G401 (cell line): ENCODE results near the gene STARD8. TPM values are rescaled to one million over a fixed set of nuclear protein-coding genes. Genes with fewer than 3 reads are reported as not detected.
"Not testable (repeated sequence)": the region's sequence is repeated elsewhere in the genome, so short reads cannot be mapped to it uniquely, and the experiment has no call there.

ENCODE experiments used
- DNase-seq: peaks from one replicate; pipeline ENCODE4 v3.0.0-alpha.2; 2015; ENCODE audit warnings: low spot score
- in situ Hi-C: cut with HindIII; loops from 2 replicates; pipeline ENCODE4 v1.10.0; 2016; ENCODE audit warnings: low sequenced_read_pairs, mixed read lengths
- total RNA-seq: library from RNA; depleted of rRNA; stranded (reverse); fragments of >200 nt; shearing (Covaris generic); gene quantifications from 2 replicates; pipeline ENCODE4 v1.2.3, GENCODE V29; 2014

Gene STARD8
- total RNA-seq, 1 experiment from 2014 or later = 0.98 TPM

DNA sequence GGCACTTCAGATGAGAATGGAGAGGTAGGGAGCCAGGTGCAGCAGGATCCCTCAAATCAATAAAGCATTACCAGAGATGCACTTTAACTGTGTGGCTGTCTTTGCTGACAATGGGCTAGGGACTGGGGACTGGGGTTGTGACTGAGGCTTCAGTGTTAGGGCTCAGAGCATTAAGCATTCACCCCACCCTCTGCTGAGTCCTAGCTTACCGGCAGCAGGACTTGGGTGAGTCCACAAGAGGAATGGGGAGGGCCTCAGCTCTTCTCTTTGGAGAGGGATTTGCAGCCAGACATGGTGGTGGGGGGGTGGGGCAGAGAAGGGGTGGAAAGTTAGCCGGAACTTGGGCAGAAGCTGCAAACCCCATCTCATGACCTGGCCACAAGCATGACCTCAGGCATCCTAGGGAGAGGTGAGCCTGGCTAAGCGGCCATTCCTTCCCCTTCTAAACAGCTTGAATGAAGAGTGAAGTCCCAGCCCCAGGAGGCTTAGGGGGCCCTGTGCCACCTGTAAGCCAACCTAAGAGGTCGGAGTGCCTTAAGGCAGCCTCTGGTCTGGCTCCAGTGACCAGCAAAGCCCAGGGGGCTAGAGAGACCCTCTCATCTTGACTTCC is 78.4 kb downstream of the STARD8 start:
- in situ Hi-C loops = no loop called here

DNA sequence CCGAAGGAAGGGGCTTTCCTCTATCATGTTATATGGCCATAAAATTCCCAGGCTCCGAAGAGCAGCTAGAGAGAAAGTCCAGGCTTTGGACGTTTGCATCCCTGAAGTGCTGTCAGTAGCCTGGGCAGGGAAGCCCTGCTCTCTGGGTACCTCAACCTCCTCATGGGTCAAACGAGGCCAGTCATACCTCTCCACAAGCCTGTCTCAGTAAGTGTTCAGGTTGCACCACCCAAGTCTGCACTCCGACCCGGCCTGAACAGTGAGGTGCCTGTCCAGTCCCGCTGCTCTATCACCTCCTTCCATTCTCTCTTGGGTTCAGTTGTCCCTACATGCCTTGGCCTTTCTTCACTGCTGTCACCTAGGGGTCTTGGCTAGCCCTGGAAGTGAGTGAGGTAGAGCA is 78.9 kb downstream of the STARD8 start:
- in situ Hi-C loops = no loop called here

More for the DNA sequence above, 78.4 kb downstream of the STARD8 start:
- no peak for DNase-seq

DNA sequence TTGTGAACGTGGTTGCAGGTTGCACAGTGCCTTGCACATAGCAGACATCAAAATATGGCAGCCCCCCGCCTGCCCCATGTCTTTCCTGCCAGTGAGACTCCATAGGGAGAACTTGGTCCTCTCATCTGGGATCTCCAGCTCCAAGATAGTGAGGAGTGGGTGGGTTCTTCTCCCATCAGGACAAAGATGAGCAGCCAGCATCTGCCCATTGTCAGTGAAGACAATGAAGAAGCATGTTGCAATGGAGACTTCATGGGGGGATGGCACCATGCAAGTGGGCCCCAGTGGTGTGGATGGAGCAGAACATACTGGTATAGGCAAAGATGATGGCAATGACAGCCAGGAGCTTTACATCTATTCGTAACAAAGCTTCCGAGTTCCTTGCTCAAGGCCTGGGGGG is 80.2 kb downstream of the STARD8 start:
- in situ Hi-C loops = no loop called here

More for the DNA sequence above, 78.9 kb downstream of the STARD8 start:
- DNase-seq = no peak

DNA sequence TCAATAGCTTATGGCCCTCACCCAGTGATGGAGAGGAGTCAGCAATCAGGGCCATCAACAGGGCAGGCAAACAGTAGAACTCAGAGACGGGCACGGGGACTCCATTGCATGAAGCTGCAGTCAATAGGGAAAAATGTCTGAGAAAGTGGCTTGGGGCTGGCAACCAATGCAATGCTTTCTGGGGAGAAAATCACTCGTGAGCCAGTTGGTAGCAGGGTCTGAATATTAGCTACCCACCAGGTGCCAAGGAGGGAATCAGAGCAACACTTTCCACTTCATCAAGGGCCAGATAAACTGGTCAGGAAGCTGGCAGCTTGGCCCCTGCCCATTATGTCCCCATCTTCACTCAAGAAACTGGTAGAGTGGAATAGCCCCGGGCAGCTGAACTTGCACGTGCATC is 80.7 kb downstream of the STARD8 start:
- in situ Hi-C loops = no loop called here
- no peak for DNase-seq

More for the DNA sequence above, 80.2 kb downstream of the STARD8 start:
- no peak for DNase-seq

DNA sequence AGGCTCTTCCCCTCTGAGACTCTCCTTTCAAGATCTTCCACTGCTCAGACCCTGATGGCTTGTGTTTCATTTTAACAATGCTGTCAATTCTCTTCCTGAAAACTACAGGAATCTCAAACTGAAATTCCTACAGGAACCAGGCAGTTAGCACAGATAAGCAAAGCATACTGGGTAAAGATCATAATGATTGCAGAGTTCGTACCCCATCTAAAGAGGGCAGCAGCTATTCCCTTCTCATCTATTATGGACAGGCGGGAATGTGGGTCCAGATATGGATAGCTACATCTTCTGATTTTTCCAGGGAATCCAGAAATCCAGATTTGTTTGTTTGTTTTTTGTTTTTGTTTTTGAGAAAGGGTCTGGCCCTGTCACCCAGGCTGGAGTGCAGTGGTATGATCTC is 83.8 kb downstream of the STARD8 start:
- in situ Hi-C loops = no loop called here
- DNase-seq = no peak

DNA sequence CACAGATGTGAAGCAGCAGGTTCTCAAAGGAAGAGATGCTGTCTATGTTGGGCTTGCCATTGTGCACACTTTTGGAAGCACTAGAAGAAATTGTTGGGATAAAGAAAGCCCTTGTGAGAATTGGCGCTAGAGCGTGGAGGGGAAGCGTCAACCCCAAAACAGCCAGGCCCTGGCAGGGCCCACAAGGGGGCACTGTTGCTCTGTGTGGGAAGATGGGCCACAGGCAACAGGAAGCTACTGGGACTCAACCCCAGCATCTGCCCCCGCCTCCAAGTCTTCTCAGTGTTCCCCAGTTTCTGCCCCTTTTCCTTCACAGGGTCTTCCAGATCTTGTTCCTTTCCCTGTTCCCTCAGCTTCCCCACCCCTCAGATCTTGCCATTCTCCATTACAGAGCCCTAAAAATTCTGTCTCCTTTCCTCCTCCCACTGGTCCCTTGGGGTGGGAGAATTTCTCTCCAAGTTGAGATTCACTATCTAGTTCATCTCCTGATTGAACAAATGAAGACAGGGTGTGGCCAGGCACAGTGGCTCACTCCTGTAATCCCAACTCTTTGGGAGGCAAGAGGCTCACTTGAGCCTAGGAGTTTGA is 85.5 kb downstream of the STARD8 start:
- in situ Hi-C loops = no loop called here

DNA sequence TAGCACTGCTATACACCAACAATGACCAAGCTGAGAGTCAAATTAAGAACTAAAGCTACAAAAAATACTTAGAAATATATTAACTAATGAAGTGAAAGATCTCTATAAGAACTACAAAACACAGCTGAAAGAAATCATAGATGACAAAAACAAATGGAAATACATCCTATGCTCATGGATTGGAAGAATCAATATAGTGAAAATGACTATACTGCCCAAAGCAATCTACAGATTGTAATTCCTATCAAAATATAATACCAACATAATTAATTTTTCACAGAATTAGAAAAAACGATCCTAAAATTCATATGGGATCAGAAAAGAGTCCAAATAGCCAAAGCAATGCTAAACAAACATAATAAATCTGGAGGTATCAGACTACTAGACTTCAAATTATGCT is 87.8 kb downstream of the STARD8 start:
- no peak for DNase-seq
- in situ Hi-C loops = no loop called here

More for the DNA sequence above, 85.5 kb downstream of the STARD8 start:
- peak; percentile 8 for DNase-seq

DNA sequence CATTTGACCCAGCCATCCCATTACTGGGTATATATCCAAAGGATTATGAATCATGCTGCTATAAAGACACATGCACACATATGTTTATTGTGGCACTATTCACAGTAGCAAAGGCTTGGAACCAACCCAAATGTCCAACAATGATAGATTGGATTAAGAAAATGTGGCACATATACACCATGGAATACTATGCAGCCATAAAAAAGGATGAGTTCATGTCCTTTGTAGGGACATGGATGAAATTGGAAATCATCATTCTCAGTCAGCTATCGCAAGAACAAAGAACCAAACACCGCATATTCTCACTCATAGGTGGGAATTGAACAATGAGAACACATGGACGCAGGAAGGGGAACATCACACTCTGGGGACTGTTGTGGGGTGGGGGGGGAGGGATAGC is 94.4 kb downstream of the STARD8 start:
- DNase-seq, in situ Hi-C loops: not testable (repeated sequence)

DNA sequence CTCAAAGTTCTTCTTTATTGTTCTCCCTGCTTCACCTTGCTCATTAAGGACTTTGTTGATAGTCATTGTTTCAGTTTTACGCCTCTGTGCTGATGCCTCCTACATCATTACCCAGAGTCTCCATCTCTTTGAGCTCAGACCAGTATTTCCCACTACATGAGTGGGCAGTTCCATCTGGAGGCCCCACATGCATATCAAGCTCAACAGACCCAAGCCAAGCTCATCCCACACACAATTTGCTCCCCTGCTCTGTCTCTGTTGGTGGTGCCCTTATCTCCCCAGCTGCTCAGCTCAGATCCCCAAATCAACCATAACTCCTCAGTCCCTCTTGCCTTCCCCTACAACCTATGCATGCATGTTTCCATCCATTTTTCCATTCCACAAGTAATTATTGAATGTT is 96.3 kb downstream of the STARD8 start:
- no peak for DNase-seq
- in situ Hi-C loops = no loop called here

DNA sequence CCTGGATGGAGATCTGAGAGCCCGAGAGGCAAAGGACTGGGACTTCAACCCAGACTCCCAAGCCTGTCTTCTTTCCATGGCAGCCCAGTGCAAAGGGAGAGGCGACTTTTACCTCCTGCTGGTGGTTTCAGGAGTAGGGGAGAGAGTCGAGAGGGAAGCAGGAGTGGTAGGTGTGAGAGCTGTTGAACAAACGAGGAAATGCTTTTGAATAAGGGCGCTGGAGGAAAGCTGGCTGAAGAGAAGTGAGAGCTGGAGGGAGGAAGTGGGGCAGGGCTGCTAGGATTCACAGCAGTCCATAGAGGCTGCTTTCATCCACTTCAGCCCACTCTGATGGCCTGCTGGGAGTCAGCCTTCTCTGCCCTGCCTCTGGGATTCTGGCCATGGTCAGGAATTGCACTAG is 99.5 kb downstream of the STARD8 start:
- no peak for DNase-seq
- in situ Hi-C loops = no loop called here

DNA sequence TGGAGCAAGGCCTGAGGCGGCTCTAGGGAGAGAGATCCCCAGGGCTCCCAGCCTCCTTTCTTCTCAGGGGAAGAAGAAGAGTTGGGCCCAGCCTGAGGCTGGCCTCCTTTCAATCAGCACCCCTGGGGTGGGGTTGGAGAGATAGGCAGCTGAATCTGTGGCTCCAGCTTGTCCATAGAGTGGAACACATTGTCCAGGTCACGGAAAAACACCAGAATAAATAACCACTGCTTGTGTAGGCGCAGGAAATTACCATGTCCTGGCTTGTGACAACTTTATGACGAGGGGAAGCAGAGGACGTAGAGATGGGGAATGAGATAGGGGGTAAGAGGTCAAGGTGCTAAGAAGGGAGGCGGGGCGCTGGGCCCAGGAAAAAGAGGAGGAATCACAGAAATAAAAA is 100.6 kb downstream of the STARD8 start:
- in situ Hi-C loops = no loop called here

DNA sequence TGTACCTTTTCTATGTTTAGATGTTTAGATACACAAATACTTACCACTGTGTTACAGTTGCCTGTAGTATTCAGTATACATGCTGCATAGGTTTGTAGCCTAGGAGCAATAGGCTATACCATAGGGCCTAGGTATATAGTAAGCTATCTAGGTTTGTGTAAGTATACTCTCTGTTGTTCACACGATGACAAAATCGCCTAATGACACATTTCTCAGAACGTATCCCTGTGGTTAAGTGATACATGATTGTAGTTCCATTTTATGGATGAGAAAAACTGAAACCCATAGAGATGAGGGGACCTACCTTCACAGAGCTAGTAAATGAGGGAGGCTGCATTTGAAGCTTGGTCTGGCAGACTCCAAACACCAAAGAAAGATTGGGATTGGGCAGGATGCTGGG is 102.0 kb downstream of the STARD8 start:
- in situ Hi-C loops = no loop called here
- DNase-seq = no peak

More for the DNA sequence above, 100.6 kb downstream of the STARD8 start:
- no peak for DNase-seq

DNA sequence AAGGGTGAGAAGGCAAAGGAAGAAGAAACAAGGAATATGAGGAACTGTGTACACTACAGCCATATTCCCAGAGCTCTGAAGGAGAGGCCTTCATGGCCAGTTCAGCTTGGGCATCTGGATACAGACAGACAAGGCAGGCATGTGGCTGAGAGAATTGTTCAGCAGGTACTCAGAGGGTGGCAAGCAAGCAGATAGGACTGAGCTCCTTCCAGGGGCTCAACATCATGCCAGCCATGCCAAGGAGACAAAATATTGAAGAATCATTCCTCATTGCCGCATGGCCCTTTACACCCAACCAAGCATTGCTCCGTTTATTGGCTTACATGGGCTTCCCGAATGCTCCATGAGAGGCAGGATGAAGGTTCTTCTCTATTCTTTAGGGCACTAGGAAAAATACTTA is 102.8 kb downstream of the STARD8 start:
- DNase-seq = no peak
- in situ Hi-C loops = no loop called here

DNA sequence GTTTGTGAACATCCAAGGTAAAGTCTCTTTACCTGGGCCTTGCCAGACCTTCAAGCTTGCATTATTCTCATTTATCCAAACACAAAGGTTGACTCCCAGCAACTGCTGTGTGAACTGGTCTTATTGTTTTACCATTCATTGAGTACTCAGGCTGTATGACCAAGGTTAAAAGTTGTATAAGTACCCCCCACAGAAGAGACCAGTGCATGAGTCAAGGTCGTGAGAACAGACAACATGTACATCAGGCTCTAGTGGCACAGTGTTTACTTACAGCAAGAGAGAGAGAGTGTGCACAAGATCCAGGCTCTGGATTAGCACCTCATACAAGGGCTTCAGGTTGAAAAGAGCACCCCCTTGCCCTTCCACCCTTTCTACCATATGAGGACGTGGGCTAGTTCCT is 103.9 kb downstream of the STARD8 start:
- no peak for DNase-seq

DNA sequence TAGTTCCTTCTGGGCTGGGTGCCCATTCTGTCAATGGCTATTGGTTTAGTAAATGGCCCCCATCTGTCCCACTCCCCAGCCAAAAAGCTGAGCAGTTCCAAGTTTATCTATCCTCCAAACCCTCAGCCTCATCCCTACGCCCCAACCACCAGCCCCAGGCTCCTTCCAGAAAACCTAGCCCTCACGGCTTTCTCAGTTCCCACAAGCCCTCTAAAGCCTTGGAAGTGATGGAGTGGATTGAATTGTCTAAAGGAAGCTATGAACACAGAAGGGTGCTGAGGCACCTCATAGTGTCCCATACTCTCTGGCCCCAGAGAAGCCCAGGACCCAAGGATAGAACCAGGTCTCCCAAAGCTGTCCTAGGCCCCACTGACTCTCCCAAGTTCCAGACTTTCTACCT is 105.8 kb downstream of the STARD8 start:
- in situ Hi-C loops = no loop called here
- no peak for DNase-seq

More for the DNA sequence above, 103.9 kb downstream of the STARD8 start:
- in situ Hi-C loops = no loop called here

DNA sequence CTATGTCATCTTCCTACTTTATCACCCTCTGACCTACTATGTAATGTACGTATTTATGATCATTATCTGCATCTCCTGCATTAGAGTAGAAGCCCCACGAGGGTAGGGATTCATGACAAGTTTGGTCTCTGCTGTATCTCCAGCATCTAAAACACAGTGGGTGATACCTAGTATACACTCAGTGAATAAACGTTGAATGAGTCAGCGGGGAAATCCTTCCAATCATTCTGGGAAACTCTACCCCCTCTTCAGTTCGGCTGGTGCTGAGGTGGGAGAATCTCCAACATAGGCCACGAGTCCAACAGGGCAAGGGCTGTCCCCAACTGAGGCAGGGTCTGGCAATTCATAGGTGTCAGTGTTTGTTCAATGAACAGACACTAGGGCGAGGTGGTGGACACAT is 106.9 kb downstream of the STARD8 start:
- in situ Hi-C loops = no loop called here
- no peak for DNase-seq

DNA sequence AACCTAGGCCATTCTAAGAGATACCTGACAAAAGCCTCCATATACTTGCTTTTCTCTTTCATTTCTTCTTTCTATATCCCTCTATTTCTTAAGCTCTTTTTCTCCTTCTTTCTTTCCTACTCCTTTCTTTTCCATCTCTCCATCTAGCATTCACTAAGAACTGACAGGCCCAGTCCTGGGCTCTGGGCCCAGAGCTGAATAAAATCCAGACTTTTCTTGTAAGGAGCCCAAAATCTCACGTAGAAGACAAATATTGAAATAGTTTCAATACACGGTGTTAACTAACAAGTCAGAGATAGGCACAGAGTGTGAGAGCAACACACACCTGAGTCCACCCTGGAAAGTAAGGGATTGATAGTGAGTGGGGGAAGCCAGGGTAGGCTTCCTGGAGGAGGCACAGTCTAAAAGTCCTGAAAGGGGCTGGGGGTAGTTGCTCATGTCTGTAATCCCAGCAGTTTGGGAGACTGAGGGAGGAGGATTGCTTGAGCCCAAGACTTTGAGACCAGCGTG is 108.2 kb downstream of the STARD8 start:
- DNase-seq = no peak
- in situ Hi-C loops = no loop called here

DNA sequence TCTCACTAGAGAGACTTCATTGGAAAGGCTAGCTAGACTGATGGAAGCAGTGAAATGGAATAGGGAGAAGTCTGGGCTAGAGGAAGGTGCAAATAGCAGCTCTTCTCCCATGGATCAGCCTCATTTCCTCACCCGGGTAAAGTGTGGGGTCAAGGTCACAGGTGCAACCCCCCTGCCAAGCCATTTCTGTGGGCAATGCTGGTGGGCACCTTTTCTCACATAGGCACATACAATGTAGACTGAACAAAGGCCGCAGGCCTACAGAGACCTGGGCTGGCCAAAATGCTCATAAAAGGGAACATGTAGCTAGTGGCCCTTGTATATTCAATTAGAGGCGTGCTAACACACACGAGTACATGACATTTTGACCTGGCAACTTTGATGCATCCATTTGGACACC is 109.9 kb downstream of the STARD8 start:
- no peak for DNase-seq
- in situ Hi-C loops = no loop called here

DNA sequence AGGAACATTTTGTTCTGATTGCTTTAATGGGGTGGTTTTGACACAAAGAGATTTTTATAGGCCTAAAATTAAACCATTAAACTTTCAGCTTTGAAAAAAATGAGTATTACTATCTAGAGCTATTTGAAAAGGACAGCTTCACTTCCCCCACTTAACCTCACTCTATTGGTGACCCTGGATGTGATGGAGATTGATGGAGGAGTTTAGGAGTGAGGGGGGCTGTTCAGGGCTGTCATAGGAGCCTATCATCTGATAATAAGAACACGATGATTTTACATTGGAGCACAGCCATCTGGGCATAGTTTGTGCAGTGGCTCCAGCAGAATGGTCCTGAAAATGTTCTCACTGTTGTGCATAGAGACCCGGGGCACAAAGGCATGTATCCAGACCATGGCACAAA is 110.3 kb downstream of the STARD8 start:
- DNase-seq = no peak
- in situ Hi-C loops = no loop called here

DNA sequence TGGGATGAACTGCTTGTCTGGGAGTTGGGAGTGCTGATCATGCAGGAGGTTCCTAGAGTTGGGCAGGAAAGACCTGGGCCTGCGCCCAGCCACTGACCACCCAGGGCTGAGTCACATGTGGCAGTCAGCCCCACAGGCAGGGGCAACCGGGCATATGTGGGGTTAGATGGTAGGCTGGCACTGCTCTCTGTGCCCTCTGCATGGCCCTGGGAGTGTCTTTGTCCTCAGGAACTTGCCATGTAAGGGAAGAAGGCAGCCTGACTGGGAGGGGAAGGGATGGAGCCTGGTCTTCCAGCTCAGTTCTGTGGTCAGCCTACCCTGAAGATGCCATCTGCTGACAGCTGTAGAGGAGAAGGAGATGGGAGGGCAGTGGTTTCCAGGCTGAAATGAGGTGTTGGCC is 111.2 kb downstream of the STARD8 start:
- in situ Hi-C loops = no loop called here

DNA sequence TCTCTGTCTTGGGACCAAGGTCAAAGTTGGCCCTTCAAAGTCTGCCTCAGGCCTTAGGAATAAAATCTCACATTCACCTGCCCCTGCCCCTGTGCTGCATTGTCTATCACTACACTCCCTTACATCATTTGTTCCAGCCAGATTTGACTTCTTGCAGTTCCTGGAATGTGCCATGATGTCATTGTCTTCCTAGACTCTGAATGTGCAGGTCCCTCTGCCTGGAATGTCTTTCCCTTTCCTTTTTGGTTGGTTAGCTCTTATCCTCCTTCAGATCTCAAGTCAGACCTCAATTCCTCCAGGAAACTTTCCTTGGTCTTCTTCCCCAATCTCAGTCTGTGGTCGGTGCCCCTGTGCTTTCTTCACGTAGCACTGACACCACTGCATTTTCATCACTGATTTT is 113.6 kb downstream of the STARD8 start:
- in situ Hi-C loops = no loop called here
- no peak for DNase-seq

More for the DNA sequence above, 111.2 kb downstream of the STARD8 start:
- DNase-seq = no peak
